ENCODE data around the gene TMBIM1.

GRCh38 chr2:218267259-218267658, 25.0 kb downstream of the TMBIM1 start:
- no peak for TF ChIP-seq CTCF (IDR thresholded peaks at IDR 0.05; ENCODE audit: insufficient read depth, low read length)
- no peak for TF ChIP-seq REST (IDR thresholded peaks at IDR 0.05; ENCODE audit: insufficient replicate concordance, low read depth)
- TF ChIP-seq POLR2AphosphoS5 (IDR thresholded peaks at IDR 0.05; ENCODE audit: low read depth), result no peak
- no peak for TF ChIP-seq GABPA (IDR thresholded peaks at IDR 0.05; ENCODE audit: low read depth)

All from HL-60 (cell line).